SKM-1 treated with dmso at 0.1 percent for 144 hours (cell line): ENCODE results near the gene CCDC38.

Experiments
- DNase-seq: peaks from one replicate; lab custom pipeline; 2025; ENCODE audit not compliant: unreplicated experiment; lab: John Stamatoyannopoulos, UW

The CCDC38 gene

GRCh38 chr12:95962222-95962621 lies 19.8 kb upstream of the CCDC38 start:
- no peak for DNase-seq

- no peak for DNase-seq
Observed at GRCh38 chr12:95960241-95960640, 17.8 kb upstream of the CCDC38 start.

DNA sequence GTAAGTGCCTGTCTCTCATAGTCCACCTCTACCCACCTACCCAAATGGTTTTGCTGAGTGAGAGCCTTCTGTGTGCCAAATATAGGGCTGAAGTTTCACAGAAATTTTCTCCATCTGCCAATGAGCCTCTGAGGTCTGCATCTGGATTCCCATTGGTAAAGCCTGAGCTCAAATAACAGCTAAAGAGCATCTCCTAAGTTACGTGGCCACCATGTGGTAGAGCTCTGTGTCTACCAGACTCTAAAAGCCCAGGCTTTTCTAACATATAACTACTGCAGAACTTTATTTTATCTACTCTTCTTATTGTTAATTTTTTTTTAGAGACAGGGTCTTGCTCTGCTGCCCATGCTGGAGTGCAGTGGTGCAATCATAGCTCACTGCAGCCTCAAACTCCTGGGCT lies 16.7 kb upstream of the CCDC38 start:
- DNase-seq, result peak; percentile 1

- DNase-seq, result no peak
Observed at GRCh38 chr12:95956557-95957145, 14.2 kb upstream of the CCDC38 start.

DNA sequence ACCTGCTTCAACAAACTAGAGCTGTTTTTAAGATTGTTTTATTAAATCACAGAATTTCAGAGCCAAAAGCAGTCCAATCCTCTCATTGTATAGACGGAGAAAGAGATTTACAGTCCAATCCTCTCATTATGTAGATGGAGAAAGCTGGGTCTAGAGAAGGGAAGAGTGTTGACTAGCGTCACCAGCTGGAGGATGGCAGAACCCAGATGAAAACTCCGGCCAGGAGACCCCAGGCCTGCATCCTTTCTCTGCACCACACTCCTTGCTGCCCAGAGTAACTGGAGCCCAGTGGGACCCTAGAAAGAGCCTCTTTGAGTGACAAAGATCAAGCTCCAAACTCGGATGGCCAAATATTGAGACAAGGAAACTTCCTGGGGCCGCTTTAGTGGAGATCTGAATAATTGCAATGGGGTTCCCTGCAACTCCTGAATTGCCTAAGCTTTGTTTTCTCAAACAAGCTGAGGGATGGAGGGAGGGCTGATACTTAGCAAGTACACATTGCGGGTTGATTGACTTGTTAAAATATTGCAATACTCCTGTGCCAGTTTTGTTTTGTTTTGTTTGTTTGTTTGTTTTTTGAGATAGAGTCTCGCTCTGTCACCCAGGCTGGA lies 13.2 kb upstream of the CCDC38 start:
- DNase-seq, result no peak

DNA sequence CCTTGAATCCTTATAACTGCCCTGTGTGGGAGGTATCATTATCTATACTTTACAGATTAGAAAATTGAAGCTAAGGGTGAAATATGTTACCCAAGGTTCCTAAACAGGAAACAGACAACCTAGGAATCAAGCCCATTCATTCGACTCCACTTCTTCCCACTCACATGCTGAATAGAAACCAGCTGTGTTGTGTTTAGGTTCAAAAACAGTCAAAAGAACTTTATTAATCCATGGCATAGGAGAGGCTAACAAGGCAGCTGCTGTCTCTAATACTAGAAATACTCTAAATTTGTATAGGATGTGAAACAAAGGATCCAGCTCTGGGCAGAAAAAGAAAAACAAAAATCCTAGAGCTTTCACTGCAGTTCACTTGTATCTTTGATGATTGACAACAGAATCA lies 10.6 kb upstream of the CCDC38 start:
- DNase-seq, result no peak

DNA sequence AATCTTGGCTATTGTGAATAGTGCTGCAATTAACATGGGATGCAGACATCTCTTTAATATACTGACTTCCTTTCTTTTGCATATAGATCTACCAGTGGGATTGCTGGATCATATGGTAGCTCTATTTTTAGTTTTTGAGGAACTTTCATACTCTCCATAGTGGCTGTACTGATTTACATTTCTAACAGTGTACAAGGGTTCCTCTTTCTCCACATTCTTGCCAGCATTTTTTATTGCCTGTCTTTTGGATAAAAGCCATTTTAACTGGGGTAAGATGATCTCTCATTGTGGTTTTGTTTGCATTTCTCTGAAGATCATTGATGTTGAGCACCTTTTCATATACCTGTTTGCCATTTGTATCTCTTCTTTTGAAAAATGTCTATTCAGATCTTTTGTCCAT lies 9.1 kb upstream of the CCDC38 start:
- DNase-seq, result no peak

DNA sequence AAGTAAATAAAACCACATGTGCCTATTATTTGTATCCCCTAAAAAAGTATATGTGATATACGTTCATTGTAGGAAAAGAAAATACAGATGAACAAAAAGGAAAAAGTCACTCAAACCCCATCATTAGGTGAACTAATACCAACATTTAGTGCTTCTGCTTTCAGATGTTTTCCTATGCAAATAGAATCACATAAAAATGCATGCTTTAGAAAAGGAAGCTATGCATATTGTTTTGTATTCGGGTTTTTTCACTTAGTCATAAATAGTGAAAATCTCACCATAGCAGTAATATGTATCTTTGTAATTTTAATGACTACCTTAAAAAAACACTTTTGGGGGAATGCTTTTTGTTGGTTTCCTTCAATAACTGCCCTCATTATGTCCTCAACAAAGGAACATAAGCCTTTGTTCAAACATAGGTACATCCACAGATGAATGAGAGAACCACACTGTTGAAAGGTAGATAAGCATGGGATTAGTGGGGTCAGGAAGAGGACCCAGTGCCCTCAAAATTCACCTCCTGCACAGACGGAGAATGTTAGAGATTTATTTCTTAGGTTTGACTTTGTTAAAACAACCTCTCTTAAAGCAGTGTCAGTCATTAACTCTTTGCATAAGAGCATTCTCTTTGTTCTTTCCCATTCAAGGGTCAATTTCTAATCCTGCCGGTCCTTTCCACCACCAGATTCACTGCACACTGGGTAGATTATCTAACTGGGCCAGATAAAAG lies 7.2 kb upstream of the CCDC38 start:
- no peak for DNase-seq

GRCh38 chr12:95944108-95944704 lies 1.8 kb upstream of the CCDC38 start:
- DNase-seq, result no peak

GRCh38 chr12:95943330-95943842 lies 972 bp upstream of the CCDC38 start, which contains the start of gene AMDHD1:
TSS of gene AMDHD1 (plus strand) at chr12:95943331. CDS start at chr12:95943399, 68 bp downstream.
- DNase-seq, result no peak

DNA sequence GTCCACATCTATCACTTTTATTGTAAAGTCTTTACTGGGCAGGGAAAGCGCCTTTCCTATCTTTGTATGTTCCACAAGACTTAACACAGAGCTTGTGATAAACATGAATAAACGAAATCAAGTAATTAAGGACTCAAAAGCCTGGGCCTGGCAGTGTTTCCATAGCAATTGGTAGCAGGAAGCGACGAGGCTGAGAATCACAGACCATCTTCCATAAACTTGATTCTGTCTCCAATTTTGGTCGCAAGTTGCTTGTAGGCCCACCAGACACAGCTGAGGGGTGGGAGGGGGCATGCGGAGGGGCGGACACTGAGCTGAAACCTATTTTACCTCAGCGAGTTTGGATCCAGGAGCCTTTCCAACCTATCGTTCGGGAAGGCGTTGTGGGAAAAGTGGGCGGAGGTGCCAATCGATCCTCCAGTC lies 302 bp downstream of the CCDC38 start:
- DNase-seq, result no peak

- no peak for DNase-seq
Observed at GRCh38 chr12:95940514-95940913, 1.9 kb downstream of the CCDC38 start.

- no peak for DNase-seq
Observed at GRCh38 chr12:95922231-95922630, 20.2 kb downstream of the CCDC38 start.

DNA sequence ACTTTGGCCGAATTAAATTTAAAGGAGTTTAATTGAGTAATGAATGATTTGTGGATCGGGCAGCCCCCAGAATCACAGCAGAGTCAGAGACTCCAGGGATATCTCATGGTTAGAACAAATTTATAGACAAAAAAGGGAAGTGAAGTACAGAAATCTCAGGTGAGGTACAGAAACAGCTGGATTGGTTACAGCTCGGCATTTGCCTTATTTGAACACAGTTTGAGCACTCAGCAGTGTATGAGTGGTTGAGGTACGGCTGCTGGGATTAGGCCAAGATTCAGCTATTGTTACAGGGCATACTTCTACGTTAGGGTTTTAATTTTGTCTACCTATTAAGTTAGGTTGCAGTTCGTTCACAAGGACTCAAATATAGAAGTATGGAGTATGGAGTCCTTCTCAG lies 23.3 kb downstream of the CCDC38 start:
- no peak for DNase-seq

DNA sequence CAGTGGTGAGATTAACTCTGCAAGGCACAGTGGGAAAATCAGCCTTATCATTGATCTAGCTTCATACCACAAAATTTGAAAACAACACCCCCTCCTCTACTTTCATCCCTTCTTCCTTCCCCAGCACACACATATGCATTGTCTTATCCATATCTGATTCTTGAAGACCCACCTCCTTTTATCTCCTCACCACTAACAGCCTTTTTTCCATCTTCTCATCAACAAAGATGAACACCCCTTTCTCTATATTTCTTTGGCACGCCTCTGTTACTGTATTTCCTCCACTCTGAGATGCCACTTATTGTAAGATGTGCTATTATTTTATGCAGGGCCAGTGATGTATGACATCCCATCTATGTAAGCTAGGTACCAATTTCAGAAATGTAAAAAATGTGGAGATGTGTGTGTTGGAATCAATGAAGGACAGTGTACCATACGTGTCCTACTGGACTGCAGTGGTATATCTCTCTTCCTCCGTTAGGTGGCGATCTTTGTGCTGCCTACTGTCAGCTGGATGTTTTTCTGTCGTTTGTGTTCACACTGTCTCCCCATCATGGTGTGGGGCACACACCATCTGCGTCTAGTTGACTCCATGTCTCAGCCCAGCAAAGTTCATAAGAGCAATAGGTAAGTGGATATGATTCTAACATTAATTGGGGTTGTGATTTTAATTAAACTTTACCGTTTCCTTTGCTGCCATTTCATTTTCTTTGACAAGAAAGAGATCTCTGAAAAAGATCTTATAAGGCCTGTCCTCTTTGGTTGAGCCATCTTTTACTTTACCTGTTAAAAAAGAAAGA lies 24.0 kb downstream of the CCDC38 start:
- DNase-seq, result peak; percentile 33

GRCh38 chr12:95909871-95910270 lies 32.5 kb downstream of the CCDC38 start:
- DNase-seq, result no peak

GRCh38 chr12:95908573-95908972 lies 33.8 kb downstream of the CCDC38 start:
- DNase-seq, result no peak

DNA sequence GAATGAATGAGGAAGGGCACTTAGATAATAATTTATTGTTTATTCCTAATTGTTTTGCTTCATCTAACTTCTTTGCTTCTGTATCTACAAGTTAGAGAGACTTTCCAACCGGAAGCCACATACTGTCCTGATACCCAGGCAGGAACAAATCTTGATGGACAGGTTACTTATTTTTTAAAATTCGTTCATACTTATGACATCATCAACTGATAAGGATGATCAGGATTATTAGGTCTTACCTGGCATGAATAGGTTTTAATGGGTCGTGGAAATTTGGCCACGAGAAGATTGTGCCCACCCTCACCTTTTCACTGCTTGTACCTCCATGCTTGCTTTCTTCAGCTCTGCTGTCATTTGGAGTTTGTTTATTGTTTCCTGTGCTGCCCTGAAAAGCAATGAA lies 44.3 kb downstream of the CCDC38 start:
- no peak for DNase-seq

DNA sequence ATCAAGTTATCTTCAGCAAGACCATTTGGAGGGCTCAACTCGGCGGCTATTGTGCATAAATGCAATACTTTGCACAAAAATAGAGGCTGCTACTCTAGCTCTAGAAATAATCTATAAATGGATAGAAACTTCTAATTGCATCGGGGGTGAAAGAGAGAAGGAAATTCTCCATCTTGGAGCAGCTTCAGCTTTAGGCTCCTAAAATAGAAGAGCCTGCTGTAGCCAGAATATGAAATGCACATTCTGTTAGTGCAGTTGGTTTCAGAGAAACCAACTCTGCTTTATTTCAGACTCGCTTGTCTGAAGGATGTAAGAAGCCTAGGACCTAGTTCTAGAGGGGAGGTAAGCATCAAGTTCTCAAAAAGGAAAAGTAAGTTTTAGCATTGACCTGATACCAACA lies 45.6 kb downstream of the CCDC38 start:
- DNase-seq, result no peak

DNA sequence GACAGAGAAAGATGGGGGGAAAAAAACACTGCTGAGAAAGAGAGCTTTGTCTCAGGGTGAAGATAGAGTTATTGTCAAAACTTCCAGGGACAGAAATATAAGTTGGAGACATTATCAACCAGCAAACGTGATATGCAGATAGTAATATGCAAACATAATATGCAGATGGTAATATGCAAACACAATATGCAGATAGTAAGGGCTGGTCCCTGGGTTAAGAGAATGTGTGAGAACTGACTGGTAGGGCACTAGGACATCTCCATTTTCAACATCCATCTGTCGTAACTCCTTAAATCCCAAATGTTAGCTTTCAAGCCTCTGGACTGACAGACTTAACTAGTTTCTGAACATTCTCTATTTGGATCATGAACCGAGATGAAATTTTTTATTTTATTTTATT lies 51.5 kb downstream of the CCDC38 start:
- no peak for DNase-seq

GRCh38 chr12:95887311-95887710 lies 55.1 kb downstream of the CCDC38 start:
- DNase-seq, result no peak
